Liver (tissue), 9 donors: ENCODE results near the gene CXCR3. TPM values are rescaled to one million over a fixed set of nuclear protein-coding genes. Genes with fewer than 3 reads are reported as not detected.

ENCODE experiments used
- DNase-seq: peaks from one replicate; pipeline ENCODE4 v3.0.0-alpha.2; 2017; ENCODE audit warnings: low spot score
- H3K27ac ChIP-seq, 2 donors: one replicate each; pipeline ENCODE4 v1.7.0; 2013; ENCODE audit warnings: inconsistent platforms in 2 of 2, low read length in 2 of 2, control low read depth in 1 of 2, low read depth in 1 of 2, mild to moderate bottlenecking in 1 of 2
- H3K27me3 ChIP-seq, 4 donors: one replicate each; pipeline versions ENCODE4 v1.6.1 to v1.7.0; 2013; ENCODE audit warnings: low read length in 3 of 4, inconsistent platforms in 1 of 4, mild to moderate bottlenecking in 1 of 4, moderate library complexity in 1 of 4; ENCODE audit not compliant: control insufficient read depth in 4 of 4, insufficient read depth in 4 of 4
- H3K36me3 ChIP-seq, 4 donors: one replicate each; pipeline versions ENCODE4 v1.6.1 to v1.7.0; 2013; ENCODE audit warnings: low read length in 3 of 4, mild to moderate bottlenecking in 3 of 4, low read depth in 1 of 4, moderate library complexity in 1 of 4; ENCODE audit not compliant: control insufficient read depth in 4 of 4, insufficient read depth in 3 of 4
- H3K4me1 ChIP-seq, 4 donors: one replicate each; pipeline versions ENCODE4 v1.6.1 to v1.7.0; 2013; ENCODE audit warnings: low read length in 3 of 4, mild to moderate bottlenecking in 3 of 4, moderate library complexity in 1 of 4; ENCODE audit not compliant: control insufficient read depth in 4 of 4, insufficient read depth in 4 of 4
- H3K4me3 ChIP-seq, 3 donors: one replicate each; pipeline versions ENCODE4 v1.6.1 to v1.7.0; 2013; ENCODE audit warnings: low read length in 3 of 3, control low read depth in 1 of 3, low read depth in 1 of 3, mild to moderate bottlenecking in 1 of 3
- H3K9ac ChIP-seq, 2 donors: one replicate each; pipeline ENCODE4 v1.7.0; 2013; ENCODE audit warnings: low read length in 2 of 2, mild to moderate bottlenecking in 2 of 2, moderate library complexity in 2 of 2, control low read depth in 1 of 2, low read depth in 1 of 2
- H3K9me3 ChIP-seq, 4 donors: one replicate each; pipeline versions ENCODE4 v1.6.1 to v1.7.0; 2013; ENCODE audit warnings: low read length in 3 of 4; ENCODE audit not compliant: control insufficient read depth in 4 of 4
- CTCF ChIP-seq: fragments of 150-350 bp; IDR thresholded peaks from 2 replicates; pipeline ENCODE4 v1.5.1; 2017; ENCODE audit warnings: improper control_type of control experiment, low read depth, low read length; ENCODE audit not compliant: missing input control
- EGR1 ChIP-seq, 2 donors: IDR thresholded peaks; 2 replicates each; pipeline ENCODE4 v1.6.1; 2016 to 2018; ENCODE audit warnings: antibody characterized with exemption in 2 of 2, low read depth in 2 of 2
- FOXA1 ChIP-seq: IDR thresholded peaks from 2 replicates; pipeline ENCODE4 v1.6.1; 2016; ENCODE audit warnings: antibody characterized with exemption
- FOXA2 ChIP-seq: IDR thresholded peaks from 2 replicates; pipeline ENCODE4 v1.6.1; 2016; ENCODE audit warnings: antibody characterized with exemption
- GABPA ChIP-seq, 2 donors: IDR thresholded peaks in 1 of 2; conservative IDR thresholded peaks in 1 of 2; 2 replicates each; pipeline ENCODE4 v1.6.1; 2016; ENCODE audit warnings: antibody characterized with exemption in 2 of 2, mild to moderate bottlenecking in 1 of 2, moderate library complexity in 1 of 2
- HNF4A ChIP-seq, 2 donors: conservative IDR thresholded peaks; 2 replicates each; pipeline ENCODE4 v1.6.1; 2016; ENCODE audit warnings: antibody characterized with exemption in 2 of 2, mild to moderate bottlenecking in 2 of 2
- HNF4G ChIP-seq: IDR thresholded peaks from 2 replicates; pipeline ENCODE4 v1.6.1; 2016; ENCODE audit warnings: antibody characterized with exemption
- JUND ChIP-seq, 2 donors: IDR thresholded peaks; 2 replicates each; pipeline ENCODE4 v1.6.1; 2016; ENCODE audit warnings: antibody characterized with exemption in 2 of 2
- MAX ChIP-seq: IDR thresholded peaks from 2 replicates; pipeline ENCODE4 v1.6.1; 2016; ENCODE audit warnings: antibody characterized with exemption
- NR2F2 ChIP-seq: IDR thresholded peaks from 2 replicates; pipeline ENCODE4 v1.6.1; 2016; ENCODE audit warnings: antibody characterized with exemption
- RAD21 ChIP-seq, 2 donors: IDR thresholded peaks; 2 replicates each; pipeline ENCODE4 v1.6.1; 2016; ENCODE audit warnings: antibody characterized with exemption in 2 of 2, mild to moderate bottlenecking in 2 of 2
- REST ChIP-seq: IDR thresholded peaks from 2 replicates; pipeline ENCODE4 v1.6.1; 2016; ENCODE audit warnings: antibody characterized with exemption, mild to moderate bottlenecking
- RXRA ChIP-seq, 2 donors: IDR thresholded peaks; 2 replicates each; pipeline ENCODE4 v1.6.1; 2017 to 2018; ENCODE audit warnings: antibody characterized with exemption in 2 of 2, mild to moderate bottlenecking in 1 of 2
- SP1 ChIP-seq: IDR thresholded peaks from 2 replicates; pipeline ENCODE4 v1.6.1; 2018; ENCODE audit warnings: antibody characterized with exemption, mild to moderate bottlenecking
- TAF1 ChIP-seq: conservative IDR thresholded peaks from 2 replicates; pipeline ENCODE4 v1.6.1; 2016; ENCODE audit warnings: antibody characterized with exemption, mild to moderate bottlenecking
- YY1 ChIP-seq: IDR thresholded peaks from 2 replicates; pipeline ENCODE4 v1.6.1; 2016; ENCODE audit warnings: antibody characterized with exemption, mild to moderate bottlenecking
- WGBS: extraction: QIAGEN DNeasy Blood & Tissue Kit; methylation state at CpG from one replicate; pipeline ENCODE4 v1.1.7; 2013; 5-methylcytosine and 5-hydroxymethylcytosine counted together
- polyA plus RNA-seq, 2 donors: library from polyadenylated mRNA; stranded (reverse) in 1 of 2; unstranded in 1 of 2; fragments of 200-250 nt in 1 of 2; fragments of >200 nt in 1 of 2; fragmentation: Nextera tagmentation in 1 of 2; extraction: Ambion mirVana in 1 of 2; gene quantifications; one replicate each; pipeline versions ENCODE4 v1.2.1 to v1.2.3, GENCODE V29; 2013 to 2015
- total RNA-seq, 2 donors: library from RNA; depleted of rRNA; stranded (reverse); fragments of >200 nt; gene quantifications; one replicate each; pipeline ENCODE4 v1.2.3, GENCODE V29; 2014
- TF ChIP-seq, protein P1 (sequence below): IDR thresholded peaks from 2 replicates; pipeline ENCODE4 v1.6.1; 2016; ENCODE audit warnings: antibody characterized with exemption
- TF ChIP-seq, protein P2 (sequence below): IDR thresholded peaks from 2 replicates; pipeline ENCODE4 v1.6.1; 2016; ENCODE audit warnings: antibody characterized with exemption
- donor health status: healthy.
- donor health status: healthy.
- donor health status: healthy.
- donor health status: healthy.
- donor health status: healthy.

CXCR3 gene
- total and polyA plus RNA-seq, 4 donors = 0.25 to 0.27 (median 0.25) TPM; not detected in 1

DNA sequence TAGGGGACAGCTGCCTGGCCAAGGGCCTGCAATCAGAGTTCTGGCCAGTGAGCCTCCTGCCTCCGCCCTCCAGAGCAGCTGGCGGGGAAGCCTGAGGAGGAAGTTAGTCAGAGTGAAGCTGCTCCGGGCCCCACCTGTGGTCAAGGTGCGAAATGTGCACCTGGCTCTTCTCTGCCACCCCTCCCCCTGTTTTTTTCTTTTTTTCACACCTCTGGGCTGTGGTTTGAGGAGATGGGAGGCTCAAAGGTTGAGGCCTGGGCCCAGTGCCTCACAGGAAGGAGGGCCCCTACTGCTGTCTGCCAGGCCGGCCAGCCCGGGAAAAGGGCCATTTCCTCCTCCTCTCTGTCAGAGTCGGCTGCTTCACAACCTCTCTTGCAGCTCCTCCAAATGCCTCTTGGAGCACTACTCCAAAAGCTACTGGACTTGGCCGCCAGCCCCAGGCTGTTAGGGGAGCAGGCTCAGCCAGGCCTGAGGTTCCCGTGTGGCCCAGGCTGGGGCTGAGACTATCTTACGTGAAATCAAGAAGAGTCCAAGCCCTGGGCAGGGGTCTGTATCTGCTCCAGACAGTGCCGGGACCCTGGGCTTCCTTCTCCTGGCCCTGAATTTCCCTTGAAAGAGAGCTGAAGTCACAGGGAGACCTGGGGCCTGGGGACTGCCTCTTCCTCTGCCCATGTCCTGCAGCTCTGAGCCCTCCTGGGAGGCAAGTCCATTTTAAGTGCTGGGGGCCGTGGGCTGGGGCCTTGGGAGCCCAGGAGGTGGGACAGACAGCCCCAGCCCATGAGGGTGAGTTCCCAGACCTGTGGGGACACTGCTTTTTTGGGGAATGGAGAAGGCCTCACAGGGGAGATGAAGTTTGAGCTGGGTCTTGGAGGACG lies 4.5 kb upstream of the CXCR3 start:
- no peak for DNase-seq
- WGBS = 55% methylated on average over 13 of the region's 13 CpGs
- H3K27ac ChIP-seq = no peak overlapping the region
- no peaks in the 10 kb centered on the region for H3K27me3 ChIP-seq
- H3K4me1 ChIP-seq = peaks cover 0 to 5% (median 1%) of the 10 kb centered on the region in 4 donors
- TF ChIP-seq EGR1 (IDR thresholded peaks at IDR 0.05; ENCODE audit: low read depth in 2 of 2) (no peak), FOXA1 (no peak), RXRA (IDR thresholded peaks at IDR 0.05) (no peak), CTCF (peak; percentile 9), GABPA (IDR thresholded peaks at IDR 0.05 in 1 of 2, conservative IDR thresholded peaks at IDR 0.05 in 1 of 2) (no peak), RAD21 (IDR thresholded peaks at IDR 0.05) (no peak), YY1 (no peak)
- TF ChIP-seq, protein P1, sequence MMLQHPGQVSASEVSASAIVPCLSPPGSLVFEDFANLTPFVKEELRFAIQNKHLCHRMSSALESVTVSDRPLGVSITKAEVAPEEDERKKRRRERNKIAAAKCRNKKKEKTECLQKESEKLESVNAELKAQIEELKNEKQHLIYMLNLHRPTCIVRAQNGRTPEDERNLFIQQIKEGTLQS = no peak
- no peaks in the 10 kb centered on the region for H3K36me3 ChIP-seq
- H3K9me3 ChIP-seq = peaks cover 0 to 3% (median 0%) of the 10 kb centered on the region in 4 donors
- no peak overlapping the region for H3K4me3 ChIP-seq
- no peak overlapping the region for H3K9ac ChIP-seq

DNA sequence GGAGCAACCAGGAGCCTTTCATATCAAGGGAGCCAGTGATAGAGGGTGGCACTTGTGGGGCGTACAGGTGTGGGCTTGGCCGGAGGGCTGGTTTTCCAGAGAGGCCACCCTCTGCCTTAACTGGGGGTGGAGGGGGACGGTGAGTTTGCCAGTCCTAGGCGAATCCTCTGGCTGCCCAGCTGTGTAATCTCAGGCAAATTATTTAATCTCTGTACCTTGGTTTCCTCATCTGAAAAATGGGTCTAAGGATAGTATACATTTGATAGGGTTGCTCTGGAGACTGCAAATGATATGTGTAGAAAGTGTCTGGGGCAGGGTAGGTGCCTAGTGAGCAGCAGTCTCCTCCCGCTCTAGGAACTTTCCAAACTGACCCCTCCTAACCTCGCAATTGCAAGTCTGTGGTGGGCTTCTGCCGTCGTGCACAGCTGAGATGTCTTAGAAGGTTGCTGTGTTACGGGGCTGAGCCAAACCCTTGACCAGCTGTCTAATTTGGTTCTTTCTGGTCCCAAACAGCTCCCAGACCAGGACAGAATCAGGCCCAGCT lies 3.8 kb upstream of the CXCR3 start:
- TF ChIP-seq, protein P2, sequence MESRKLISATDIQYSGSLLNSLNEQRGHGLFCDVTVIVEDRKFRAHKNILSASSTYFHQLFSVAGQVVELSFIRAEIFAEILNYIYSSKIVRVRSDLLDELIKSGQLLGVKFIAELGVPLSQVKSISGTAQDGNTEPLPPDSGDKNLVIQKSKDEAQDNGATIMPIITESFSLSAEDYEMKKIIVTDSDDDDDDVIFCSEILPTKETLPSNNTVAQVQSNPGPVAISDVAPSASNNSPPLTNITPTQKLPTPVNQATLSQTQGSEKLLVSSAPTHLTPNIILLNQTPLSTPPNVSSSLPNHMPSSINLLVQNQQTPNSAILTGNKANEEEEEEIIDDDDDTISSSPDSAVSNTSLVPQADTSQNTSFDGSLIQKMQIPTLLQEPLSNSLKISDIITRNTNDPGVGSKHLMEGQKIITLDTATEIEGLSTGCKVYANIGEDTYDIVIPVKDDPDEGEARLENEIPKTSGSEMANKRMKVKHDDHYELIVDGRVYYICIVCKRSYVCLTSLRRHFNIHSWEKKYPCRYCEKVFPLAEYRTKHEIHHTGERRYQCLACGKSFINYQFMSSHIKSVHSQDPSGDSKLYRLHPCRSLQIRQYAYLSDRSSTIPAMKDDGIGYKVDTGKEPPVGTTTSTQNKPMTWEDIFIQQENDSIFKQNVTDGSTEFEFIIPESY = no peak
- TF ChIP-seq TAF1 = no peak
- no peak for TF ChIP-seq YY1
- no peak for TF ChIP-seq CTCF
- TF ChIP-seq, protein P1 = no peak
- no peak for TF ChIP-seq RAD21 (IDR thresholded peaks at IDR 0.05)
- no peak for TF ChIP-seq SP1
- no peak for TF ChIP-seq MAX
- no peak for TF ChIP-seq EGR1 (IDR thresholded peaks at IDR 0.05; ENCODE audit: low read depth in 2 of 2)
- no peak for TF ChIP-seq JUND (IDR thresholded peaks at IDR 0.05)
- TF ChIP-seq HNF4A (conservative IDR thresholded peaks at IDR 0.05) = no peak
- TF ChIP-seq REST = no peak
- TF ChIP-seq RXRA (IDR thresholded peaks at IDR 0.05) = no peak
- TF ChIP-seq HNF4G = no peak
- TF ChIP-seq NR2F2 = no peak
- TF ChIP-seq FOXA2 = no peak
- no peak for TF ChIP-seq FOXA1
- no peak for TF ChIP-seq GABPA (IDR thresholded peaks at IDR 0.05 in 1 of 2, conservative IDR thresholded peaks at IDR 0.05 in 1 of 2)
- H3K27ac ChIP-seq = no peak overlapping the region
- H3K4me1 ChIP-seq = peaks cover 0 to 7% (median 1%) of the 10 kb centered on the region in 4 donors
- H3K9me3 ChIP-seq = peaks cover 0 to 3% (median 0%) of the 10 kb centered on the region in 4 donors
- no peak overlapping the region for H3K4me3 ChIP-seq
- WGBS = 82% methylated on average over 9 of the region's 9 CpGs
- no peaks in the 10 kb centered on the region for H3K27me3 ChIP-seq
- no peak overlapping the region for H3K9ac ChIP-seq
- DNase-seq = no peak
- H3K36me3 ChIP-seq = no peaks in the 10 kb centered on the region
